Liver (tissue), 9 donors: Measurements from ENCODE around the gene ADORA2A. TPM values are rescaled to one million over a fixed set of nuclear protein-coding genes. Genes with fewer than 3 reads are reported as not detected.

ENCODE experiments used
- DNase-seq: peaks from one replicate; pipeline ENCODE4 v3.0.0-alpha.2; 2017; ENCODE audit warnings: low spot score
- H3K27ac ChIP-seq, 2 donors: one replicate each; pipeline ENCODE4 v1.7.0; 2013; ENCODE audit warnings: inconsistent platforms in 2 of 2, low read length in 2 of 2, control low read depth in 1 of 2, low read depth in 1 of 2, mild to moderate bottlenecking in 1 of 2
- H3K27me3 ChIP-seq, 4 donors: one replicate each; pipeline versions ENCODE4 v1.6.1 to v1.7.0; 2013; ENCODE audit warnings: low read length in 3 of 4, inconsistent platforms in 1 of 4, mild to moderate bottlenecking in 1 of 4, moderate library complexity in 1 of 4; ENCODE audit not compliant: control insufficient read depth in 4 of 4, insufficient read depth in 4 of 4
- H3K36me3 ChIP-seq, 4 donors: one replicate each; pipeline versions ENCODE4 v1.6.1 to v1.7.0; 2013; ENCODE audit warnings: low read length in 3 of 4, mild to moderate bottlenecking in 3 of 4, low read depth in 1 of 4, moderate library complexity in 1 of 4; ENCODE audit not compliant: control insufficient read depth in 4 of 4, insufficient read depth in 3 of 4
- H3K4me1 ChIP-seq, 4 donors: one replicate each; pipeline versions ENCODE4 v1.6.1 to v1.7.0; 2013; ENCODE audit warnings: low read length in 3 of 4, mild to moderate bottlenecking in 3 of 4, moderate library complexity in 1 of 4; ENCODE audit not compliant: control insufficient read depth in 4 of 4, insufficient read depth in 4 of 4
- H3K4me3 ChIP-seq, 3 donors: one replicate each; pipeline versions ENCODE4 v1.6.1 to v1.7.0; 2013; ENCODE audit warnings: low read length in 3 of 3, control low read depth in 1 of 3, low read depth in 1 of 3, mild to moderate bottlenecking in 1 of 3
- H3K9ac ChIP-seq, 2 donors: one replicate each; pipeline ENCODE4 v1.7.0; 2013; ENCODE audit warnings: low read length in 2 of 2, mild to moderate bottlenecking in 2 of 2, moderate library complexity in 2 of 2, control low read depth in 1 of 2, low read depth in 1 of 2
- H3K9me3 ChIP-seq, 4 donors: one replicate each; pipeline versions ENCODE4 v1.6.1 to v1.7.0; 2013; ENCODE audit warnings: low read length in 3 of 4; ENCODE audit not compliant: control insufficient read depth in 4 of 4
- EGR1 ChIP-seq, 2 donors: IDR thresholded peaks; 2 replicates each; pipeline ENCODE4 v1.6.1; 2016 to 2018; ENCODE audit warnings: antibody characterized with exemption in 2 of 2, low read depth in 2 of 2
- FOXA1 ChIP-seq: IDR thresholded peaks from 2 replicates; pipeline ENCODE4 v1.6.1; 2016; ENCODE audit warnings: antibody characterized with exemption
- FOXA2 ChIP-seq: IDR thresholded peaks from 2 replicates; pipeline ENCODE4 v1.6.1; 2016; ENCODE audit warnings: antibody characterized with exemption
- GABPA ChIP-seq, 2 donors: IDR thresholded peaks in 1 of 2; conservative IDR thresholded peaks in 1 of 2; 2 replicates each; pipeline ENCODE4 v1.6.1; 2016; ENCODE audit warnings: antibody characterized with exemption in 2 of 2, mild to moderate bottlenecking in 1 of 2, moderate library complexity in 1 of 2
- HNF4A ChIP-seq, 2 donors: conservative IDR thresholded peaks; 2 replicates each; pipeline ENCODE4 v1.6.1; 2016; ENCODE audit warnings: antibody characterized with exemption in 2 of 2, mild to moderate bottlenecking in 2 of 2
- HNF4G ChIP-seq: IDR thresholded peaks from 2 replicates; pipeline ENCODE4 v1.6.1; 2016; ENCODE audit warnings: antibody characterized with exemption
- JUND ChIP-seq, 2 donors: IDR thresholded peaks; 2 replicates each; pipeline ENCODE4 v1.6.1; 2016; ENCODE audit warnings: antibody characterized with exemption in 2 of 2
- MAX ChIP-seq: IDR thresholded peaks from 2 replicates; pipeline ENCODE4 v1.6.1; 2016; ENCODE audit warnings: antibody characterized with exemption
- NR2F2 ChIP-seq: IDR thresholded peaks from 2 replicates; pipeline ENCODE4 v1.6.1; 2016; ENCODE audit warnings: antibody characterized with exemption
- RAD21 ChIP-seq, 2 donors: IDR thresholded peaks; 2 replicates each; pipeline ENCODE4 v1.6.1; 2016; ENCODE audit warnings: antibody characterized with exemption in 2 of 2, mild to moderate bottlenecking in 2 of 2
- REST ChIP-seq: IDR thresholded peaks from 2 replicates; pipeline ENCODE4 v1.6.1; 2016; ENCODE audit warnings: antibody characterized with exemption, mild to moderate bottlenecking
- RXRA ChIP-seq, 2 donors: IDR thresholded peaks; 2 replicates each; pipeline ENCODE4 v1.6.1; 2017 to 2018; ENCODE audit warnings: antibody characterized with exemption in 2 of 2, mild to moderate bottlenecking in 1 of 2
- SP1 ChIP-seq: IDR thresholded peaks from 2 replicates; pipeline ENCODE4 v1.6.1; 2018; ENCODE audit warnings: antibody characterized with exemption, mild to moderate bottlenecking
- YY1 ChIP-seq: IDR thresholded peaks from 2 replicates; pipeline ENCODE4 v1.6.1; 2016; ENCODE audit warnings: antibody characterized with exemption, mild to moderate bottlenecking
- WGBS: extraction: QIAGEN DNeasy Blood & Tissue Kit; methylation state at CpG from one replicate; pipeline ENCODE4 v1.1.7; 2013; 5-methylcytosine and 5-hydroxymethylcytosine counted together
- polyA plus RNA-seq, 2 donors: library from polyadenylated mRNA; stranded (reverse) in 1 of 2; unstranded in 1 of 2; fragments of 200-250 nt in 1 of 2; fragments of >200 nt in 1 of 2; fragmentation: Nextera tagmentation in 1 of 2; extraction: Ambion mirVana in 1 of 2; gene quantifications; one replicate each; pipeline versions ENCODE4 v1.2.1 to v1.2.3, GENCODE V29; 2013 to 2015
- total RNA-seq, 2 donors: library from RNA; depleted of rRNA; stranded (reverse); fragments of >200 nt; gene quantifications; one replicate each; pipeline ENCODE4 v1.2.3, GENCODE V29; 2014
- TF ChIP-seq, protein P1 (sequence below): IDR thresholded peaks from 2 replicates; pipeline ENCODE4 v1.6.1; 2016; ENCODE audit warnings: antibody characterized with exemption
- TF ChIP-seq, protein P2 (sequence below): fragments of 150-350 bp; IDR thresholded peaks from 2 replicates; pipeline ENCODE4 v1.5.1; 2017; ENCODE audit warnings: improper control_type of control experiment, low read depth, low read length; ENCODE audit not compliant: missing input control
- donor health status: healthy.
- donor health status: healthy.
- donor health status: healthy.
- donor health status: healthy.
- donor health status: healthy.

The ADORA2A gene
- total and polyA plus RNA-seq, 4 donors: 3.4 to 5.4 (median 3.9) TPM

DNA sequence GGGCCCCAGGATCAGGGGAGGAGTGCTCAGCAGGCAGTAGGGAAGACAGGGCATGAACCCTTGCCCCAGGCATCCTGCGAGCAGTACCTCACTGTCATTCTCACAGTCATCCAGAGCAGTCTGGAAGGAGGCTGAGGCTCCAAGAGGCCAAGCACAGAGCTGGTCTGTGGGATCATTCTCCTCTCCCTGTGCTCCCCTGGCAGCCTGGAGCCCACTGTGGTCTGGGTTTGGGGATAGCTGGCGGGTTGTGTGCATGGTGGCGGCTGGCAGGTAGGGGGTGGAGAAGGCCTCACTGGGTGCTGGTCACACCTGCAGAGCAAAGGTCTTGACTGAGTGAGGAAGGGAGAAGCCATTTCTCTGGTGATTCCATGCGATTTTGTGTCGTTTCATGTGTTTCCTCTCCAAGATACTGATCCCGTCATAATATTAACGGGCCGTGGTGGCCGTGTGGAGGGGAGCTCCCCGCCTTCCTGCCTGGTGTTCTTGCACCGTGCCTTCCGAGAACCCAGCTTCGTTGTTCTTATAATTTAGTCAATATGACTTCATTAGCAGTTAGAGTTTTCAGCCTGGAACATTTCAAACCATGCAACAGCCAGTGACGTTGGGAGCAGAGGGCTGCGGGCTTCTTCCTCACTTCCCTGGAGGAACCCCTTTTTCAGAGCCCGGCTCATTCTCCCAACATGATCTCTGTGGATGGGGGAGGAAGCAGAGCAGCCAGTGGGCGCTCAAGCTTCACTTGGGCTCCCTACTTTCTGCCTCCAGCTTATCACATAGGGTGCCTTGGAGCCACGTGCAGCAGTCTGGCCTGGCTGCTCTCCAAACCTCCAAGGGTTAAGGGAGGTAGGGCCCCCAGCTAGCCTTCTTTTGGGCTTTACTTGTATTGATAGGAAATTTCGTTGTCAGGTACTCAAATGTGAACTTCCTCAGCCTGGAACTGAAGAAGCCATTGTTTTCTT is 20.8 kb upstream of the ADORA2A start:
- DNase-seq: no peak
- Histone ChIP-seq H3K4me1 (peaks cover 0 to 2% (median 0%) of the 10 kb centered on the region in 4 donors), H3K27me3 (no peaks in the 10 kb centered on the region), H3K27ac (peak overlapping the region; percentile 2 to 38), H3K4me3 (no peak overlapping the region), H3K36me3 (peaks cover 2 to 24% (median 5%) of the 10 kb centered on the region in 4 donors), H3K9me3 (no peaks in the 10 kb centered on the region), H3K9ac (no peak overlapping the region)
- WGBS: 86% methylated on average over 19 of the region's 19 CpGs
- TF ChIP-seq RAD21 (IDR thresholded peaks at IDR 0.05) (no peak), GABPA (IDR thresholded peaks at IDR 0.05 in 1 of 2, conservative IDR thresholded peaks at IDR 0.05 in 1 of 2) (no peak)
- TF ChIP-seq, protein P1, sequence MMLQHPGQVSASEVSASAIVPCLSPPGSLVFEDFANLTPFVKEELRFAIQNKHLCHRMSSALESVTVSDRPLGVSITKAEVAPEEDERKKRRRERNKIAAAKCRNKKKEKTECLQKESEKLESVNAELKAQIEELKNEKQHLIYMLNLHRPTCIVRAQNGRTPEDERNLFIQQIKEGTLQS: no peak

DNA sequence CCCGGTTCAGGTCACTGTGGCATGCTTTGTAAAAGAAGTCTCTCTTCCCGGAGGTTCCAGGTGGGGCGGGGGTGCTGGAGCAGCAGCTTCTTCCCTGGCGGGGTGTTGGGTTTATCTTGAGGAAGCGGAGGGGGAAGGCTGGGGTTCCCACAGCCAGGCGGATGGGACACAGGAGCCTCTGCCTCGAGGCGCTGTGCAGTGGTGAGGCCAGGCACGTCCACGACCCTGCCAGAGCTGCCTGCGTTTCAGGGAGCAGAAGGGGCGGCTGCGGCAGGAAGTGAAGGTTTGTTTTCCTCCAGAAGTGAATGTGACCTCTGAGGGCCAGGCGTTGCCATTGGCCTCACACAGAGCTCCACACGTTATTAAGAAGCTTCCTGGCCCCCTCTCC is 20.1 kb upstream of the ADORA2A start:
- H3K4me3 ChIP-seq: no peak overlapping the region
- TF ChIP-seq JUND (IDR thresholded peaks at IDR 0.05) (no peak), RXRA (IDR thresholded peaks at IDR 0.05) (peak in 1 of 2 donors; percentile 50), NR2F2 (peak; percentile 79), GABPA (IDR thresholded peaks at IDR 0.05 in 1 of 2, conservative IDR thresholded peaks at IDR 0.05 in 1 of 2) (no peak)
- TF ChIP-seq, protein P2, sequence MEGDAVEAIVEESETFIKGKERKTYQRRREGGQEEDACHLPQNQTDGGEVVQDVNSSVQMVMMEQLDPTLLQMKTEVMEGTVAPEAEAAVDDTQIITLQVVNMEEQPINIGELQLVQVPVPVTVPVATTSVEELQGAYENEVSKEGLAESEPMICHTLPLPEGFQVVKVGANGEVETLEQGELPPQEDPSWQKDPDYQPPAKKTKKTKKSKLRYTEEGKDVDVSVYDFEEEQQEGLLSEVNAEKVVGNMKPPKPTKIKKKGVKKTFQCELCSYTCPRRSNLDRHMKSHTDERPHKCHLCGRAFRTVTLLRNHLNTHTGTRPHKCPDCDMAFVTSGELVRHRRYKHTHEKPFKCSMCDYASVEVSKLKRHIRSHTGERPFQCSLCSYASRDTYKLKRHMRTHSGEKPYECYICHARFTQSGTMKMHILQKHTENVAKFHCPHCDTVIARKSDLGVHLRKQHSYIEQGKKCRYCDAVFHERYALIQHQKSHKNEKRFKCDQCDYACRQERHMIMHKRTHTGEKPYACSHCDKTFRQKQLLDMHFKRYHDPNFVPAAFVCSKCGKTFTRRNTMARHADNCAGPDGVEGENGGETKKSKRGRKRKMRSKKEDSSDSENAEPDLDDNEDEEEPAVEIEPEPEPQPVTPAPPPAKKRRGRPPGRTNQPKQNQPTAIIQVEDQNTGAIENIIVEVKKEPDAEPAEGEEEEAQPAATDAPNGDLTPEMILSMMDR: no peak
- peaks cover 2 to 29% (median 4%) of the 10 kb centered on the region in 4 donors for H3K36me3 ChIP-seq
- no peaks in the 10 kb centered on the region for H3K9me3 ChIP-seq
- H3K9ac ChIP-seq: no peak overlapping the region
- H3K4me1 ChIP-seq: peaks cover 0 to 2% (median 0%) of the 10 kb centered on the region in 4 donors
- peak overlapping the region; percentile 2 to 59 for H3K27ac ChIP-seq
- no peaks in the 10 kb centered on the region for H3K27me3 ChIP-seq
- DNase-seq: no peak
- 75% methylated on average over 15 of the region's 15 CpGs for WGBS

GRCh38 chr22:24407884-24408283 is 19.5 kb upstream of the ADORA2A start:
- no peak overlapping the region for H3K9ac ChIP-seq
- H3K27me3 ChIP-seq: no peaks in the 10 kb centered on the region
- H3K4me3 ChIP-seq: no peak overlapping the region
- H3K4me1 ChIP-seq: no peaks in the 10 kb centered on the region
- H3K36me3 ChIP-seq: peaks cover under 1 to 35% (median 4%) of the 10 kb centered on the region in 4 donors
- H3K27ac ChIP-seq: peak overlapping the region; percentile 2 to 59
- 86% methylated on average over 4 of the region's 4 CpGs for WGBS
- H3K9me3 ChIP-seq: no peaks in the 10 kb centered on the region
- no peak for DNase-seq
- no peak for TF ChIP-seq YY1
- TF ChIP-seq, protein P2: no peak
- no peak for TF ChIP-seq FOXA2
- no peak for TF ChIP-seq EGR1 (IDR thresholded peaks at IDR 0.05; ENCODE audit: low read depth in 2 of 2)
- TF ChIP-seq REST: no peak
- TF ChIP-seq HNF4A (conservative IDR thresholded peaks at IDR 0.05): no peak
- TF ChIP-seq HNF4G: no peak
- TF ChIP-seq FOXA1: no peak
- TF ChIP-seq MAX: no peak
- TF ChIP-seq, protein P1: no peak
- TF ChIP-seq RXRA (IDR thresholded peaks at IDR 0.05): no peak
- no peak for TF ChIP-seq RAD21 (IDR thresholded peaks at IDR 0.05)
- TF ChIP-seq SP1: no peak
- TF ChIP-seq GABPA (IDR thresholded peaks at IDR 0.05 in 1 of 2, conservative IDR thresholded peaks at IDR 0.05 in 1 of 2): no peak
- no peak for TF ChIP-seq JUND (IDR thresholded peaks at IDR 0.05)
- TF ChIP-seq NR2F2: no peak
